HG03469 (cell line): ENCODE results near the gene FAM53A.
"Not testable (repeated sequence)": the region's sequence is repeated elsewhere in the genome, so short reads cannot be mapped to it uniquely, and the experiment has no call there.

Experiments used
- ATAC-seq: cut with Tn5 transposase; IDR thresholded peaks from one replicate; pipeline ENCODE4 v1.9.1; 2021; ENCODE audit warnings: mild to moderate bottlenecking, moderate library complexity, moderate number of reproducible peaks; ENCODE audit not compliant: unreplicated experiment

FAM53A gene

DNA sequence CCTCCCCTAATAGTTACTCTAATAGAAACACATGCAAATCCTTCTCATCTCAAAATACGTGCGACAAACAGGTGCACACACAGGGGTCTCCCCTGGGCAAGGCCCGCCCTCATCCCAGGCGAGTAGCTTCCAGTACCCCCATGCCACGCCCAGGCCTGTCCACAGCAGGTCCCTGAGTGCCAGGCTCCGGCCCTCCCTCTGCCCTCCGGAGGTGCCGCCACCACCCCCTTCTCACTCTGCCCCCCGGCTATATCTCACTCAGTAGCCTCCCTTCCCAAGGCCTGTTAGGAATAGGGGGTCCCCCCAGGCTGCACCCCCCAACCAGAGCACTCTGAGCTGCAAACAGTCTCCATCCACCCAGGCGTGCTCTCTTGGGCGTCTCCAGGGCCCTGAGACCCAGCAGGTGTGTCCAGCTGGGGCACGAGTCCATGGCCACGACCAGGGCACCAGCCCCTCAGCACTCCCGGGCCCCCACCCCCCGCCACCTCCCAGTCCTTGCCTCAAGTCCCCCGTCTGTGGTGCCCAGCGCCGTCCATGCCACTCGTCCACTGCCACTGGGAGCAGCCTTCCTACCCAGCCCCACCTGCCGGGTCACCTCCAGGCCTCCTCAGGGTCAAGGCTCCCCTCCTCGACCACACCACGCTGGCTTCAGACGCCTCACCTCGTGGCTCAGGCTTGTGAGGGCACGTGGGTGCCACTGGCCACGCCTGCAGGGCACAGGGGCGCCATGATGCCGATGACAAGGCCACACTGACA lies 41.7 kb downstream of the FAM53A start:
- no peak for ATAC-seq

DNA sequence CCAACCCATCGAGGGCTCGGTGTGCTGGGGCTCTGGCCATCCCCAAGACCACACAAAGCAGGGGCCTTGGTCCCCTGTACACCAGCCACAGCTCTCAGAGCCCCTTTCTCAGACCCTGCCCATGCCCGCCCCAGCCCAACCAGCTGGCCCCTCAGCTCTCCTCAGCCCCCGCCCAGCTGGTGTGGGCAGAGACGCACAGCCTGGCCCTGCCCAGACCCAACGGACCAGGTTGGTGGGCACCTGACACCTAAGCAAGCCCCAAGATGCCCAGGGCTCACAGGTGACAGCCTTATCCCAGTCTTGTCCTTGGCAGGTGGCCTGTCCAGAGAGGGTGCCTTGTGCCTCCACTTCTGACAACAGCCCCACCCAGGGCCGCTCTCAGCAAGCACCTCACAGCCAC lies 42.4 kb downstream of the FAM53A start:
- ATAC-seq, result no peak

DNA sequence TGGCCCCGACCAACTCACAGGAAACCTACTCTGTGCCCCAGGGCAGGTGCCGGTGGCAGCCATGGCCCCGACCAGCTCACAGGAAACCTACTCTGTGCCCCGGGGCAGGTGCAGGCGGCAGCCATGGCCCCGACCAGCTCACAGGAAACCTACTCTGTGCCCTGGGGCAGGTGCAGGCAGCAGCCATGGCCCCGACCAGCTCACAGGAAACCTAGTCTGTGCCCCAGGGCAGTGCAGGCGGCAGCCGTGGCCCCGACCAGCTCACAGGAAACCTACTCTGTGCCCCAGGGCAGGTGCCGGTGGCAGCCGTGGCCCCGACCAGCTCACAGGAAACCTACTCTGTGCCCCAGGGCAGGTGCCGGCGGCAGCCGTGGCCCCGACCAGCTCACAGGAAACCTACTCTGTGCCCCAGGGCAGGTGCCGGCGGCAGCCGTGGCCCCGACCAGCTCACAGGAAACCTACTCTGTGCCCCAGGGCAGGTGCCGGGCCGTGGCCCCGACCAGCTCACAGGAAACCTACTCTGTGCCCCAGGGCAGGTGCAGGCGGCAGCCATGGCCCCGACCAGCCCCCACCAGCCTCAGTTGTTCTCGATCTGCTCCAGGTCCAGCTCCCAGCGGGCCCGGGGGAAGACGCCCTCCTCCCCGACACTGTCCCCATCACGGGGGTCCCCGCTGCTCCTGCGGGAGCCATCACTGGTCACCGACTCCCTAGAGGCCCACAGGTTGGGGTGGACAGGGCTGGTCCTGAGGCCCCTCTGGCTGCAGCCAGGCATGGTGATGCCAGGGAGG lies 43.2 kb downstream of the FAM53A start:
- not testable (repeated sequence) for ATAC-seq

DNA sequence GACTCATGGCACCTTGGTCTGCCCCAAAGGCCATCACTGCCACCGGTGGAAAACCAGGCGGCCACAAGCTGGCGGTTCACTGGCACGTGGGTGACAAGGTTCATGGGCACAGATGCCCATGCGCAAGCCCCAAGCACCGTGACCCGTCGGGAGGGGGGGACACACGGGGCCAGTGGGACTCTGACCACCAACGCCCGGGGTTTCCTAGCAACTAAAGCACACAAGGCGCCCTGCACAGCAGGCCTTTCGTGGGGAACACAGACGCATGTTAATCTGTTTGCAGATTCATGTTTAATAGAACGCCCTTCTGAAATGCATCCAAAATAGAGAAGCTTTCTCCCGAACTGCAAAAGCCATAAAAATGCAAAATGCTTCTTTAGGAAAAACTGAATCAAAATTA lies 43.9 kb downstream of the FAM53A start:
- ATAC-seq, result no peak

DNA sequence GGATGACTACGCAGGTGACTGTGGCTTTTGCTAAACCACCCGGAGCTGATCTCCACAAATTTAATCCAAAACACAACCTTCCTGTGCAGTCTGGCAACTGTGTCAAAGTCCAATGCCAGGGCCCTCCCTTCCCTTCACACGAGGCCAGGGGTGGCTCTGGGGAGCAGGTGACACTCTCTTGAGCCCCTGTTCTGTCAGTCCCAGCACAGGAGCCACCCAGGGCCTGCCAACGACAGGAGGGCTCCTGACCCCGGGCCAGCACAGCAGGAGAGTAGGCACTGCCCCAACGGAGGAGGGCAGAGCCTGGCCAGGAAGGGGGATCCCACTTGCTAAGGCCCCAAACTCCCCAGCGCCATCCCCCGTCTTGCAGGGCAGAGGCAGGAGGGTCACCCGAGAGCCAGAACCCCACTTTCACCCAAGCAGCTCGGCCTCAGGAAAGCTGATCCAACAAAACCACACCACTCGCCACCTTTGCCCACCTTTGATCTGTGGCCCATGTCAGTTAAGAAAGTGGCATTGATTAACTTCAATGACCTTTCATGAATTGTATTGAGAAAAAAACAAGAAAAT lies 44.7 kb downstream of the FAM53A start:
- no peak for ATAC-seq

DNA sequence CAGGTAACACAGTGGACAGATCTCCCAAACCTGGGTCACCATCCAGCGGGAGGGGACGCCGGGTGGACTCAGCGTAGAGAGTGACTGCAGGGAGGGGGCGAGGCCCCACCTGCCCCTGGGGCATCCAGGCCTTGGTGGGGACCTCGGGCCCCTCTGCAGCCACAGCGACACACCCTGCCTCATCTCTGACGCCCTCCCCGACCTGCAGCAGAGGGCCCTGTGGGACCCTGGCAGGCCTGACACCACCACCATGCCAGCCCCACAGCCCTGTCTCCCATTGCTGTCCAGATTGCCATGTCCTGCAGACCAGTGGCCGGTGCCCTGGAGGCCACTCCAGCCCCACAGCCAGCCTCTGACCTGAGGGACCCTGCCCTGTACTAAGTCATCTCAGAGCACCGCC lies 45.2 kb downstream of the FAM53A start:
- ATAC-seq, result no peak

DNA sequence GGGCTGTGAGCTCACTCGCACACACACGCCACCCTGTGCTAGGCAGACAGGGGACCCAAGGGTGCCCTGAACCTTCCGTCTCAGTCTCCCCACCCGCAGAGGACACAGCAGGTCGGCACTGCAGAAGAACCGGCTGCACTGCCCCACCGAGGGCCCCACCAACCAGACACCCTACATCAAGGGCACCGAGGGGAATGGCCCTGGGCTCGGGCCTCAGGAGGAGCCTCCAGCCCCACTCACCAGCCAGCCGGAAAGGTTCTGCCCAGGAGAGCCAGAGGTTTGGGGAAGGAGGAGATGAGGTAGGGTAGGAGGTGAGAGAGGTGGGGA lies 45.9 kb downstream of the FAM53A start:
- ATAC-seq, result no peak

DNA sequence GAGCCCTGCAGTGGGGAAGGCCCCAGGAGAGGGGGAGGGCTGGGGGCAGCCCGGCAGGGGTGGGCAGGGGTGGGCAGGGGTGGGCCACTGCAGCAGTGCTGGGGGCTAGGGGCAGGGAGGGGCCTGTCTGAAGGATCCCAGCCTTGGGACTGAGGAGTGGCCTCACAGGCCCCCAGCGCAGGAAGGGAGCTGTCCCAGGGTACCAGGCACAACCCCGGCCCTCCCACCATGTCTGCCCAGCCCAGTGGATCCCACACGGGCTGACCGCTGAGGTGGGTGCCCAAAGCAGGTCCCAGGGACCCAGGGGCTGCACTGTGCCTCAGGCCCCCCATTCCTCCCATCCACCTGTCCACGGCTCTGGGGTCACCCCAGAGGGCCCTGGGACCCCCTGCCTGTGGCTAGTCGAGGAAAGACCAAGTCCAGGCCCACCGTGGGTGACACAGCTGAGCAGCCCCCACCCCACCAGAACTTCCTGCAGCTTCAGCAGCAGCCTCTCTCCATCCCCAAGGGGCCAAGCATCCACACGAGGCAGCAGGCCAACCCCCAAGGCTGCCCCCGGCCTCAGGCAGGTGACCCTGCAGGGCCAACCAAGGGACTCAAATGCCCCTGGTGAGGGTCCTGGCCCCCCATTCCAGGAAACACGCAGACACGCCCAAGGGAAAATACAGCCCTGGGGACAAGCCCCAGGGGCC lies 46.4 kb downstream of the FAM53A start:
- no peak for ATAC-seq

DNA sequence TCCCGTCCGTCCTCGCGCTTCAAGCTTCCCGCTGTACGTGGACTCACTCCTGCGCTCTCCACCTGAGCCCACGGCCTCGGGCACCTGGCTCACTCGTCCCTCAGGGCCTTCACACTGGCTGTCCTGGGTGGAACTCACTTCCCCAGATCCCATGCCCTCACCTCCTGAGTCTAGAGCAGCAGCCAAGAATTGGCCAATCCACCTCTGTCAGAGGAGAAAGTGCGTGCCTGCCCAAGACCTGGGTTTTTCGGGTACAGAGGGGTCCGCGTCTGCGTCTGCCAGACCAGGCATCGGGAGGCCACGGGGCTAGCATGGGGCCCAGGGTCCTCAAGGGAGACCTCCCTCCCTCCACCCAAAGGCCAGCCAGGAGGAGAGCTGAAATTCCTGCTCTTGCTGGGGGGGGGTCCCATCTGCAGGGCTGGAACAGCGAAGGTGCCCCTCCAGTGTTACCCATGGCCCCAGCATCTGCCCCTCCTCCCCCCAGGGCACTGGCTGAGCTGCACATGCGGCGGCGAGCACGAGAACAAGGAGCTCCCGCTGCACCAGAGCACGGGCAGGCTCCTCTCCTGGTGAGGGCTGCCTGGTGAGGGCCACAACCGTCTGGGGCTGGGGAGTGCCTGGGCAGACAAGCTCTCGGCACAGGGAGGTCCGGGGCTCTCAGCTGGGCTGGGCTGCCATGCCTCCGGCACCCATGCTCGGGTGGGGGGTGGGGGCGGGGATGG lies 47.5 kb downstream of the FAM53A start:
- ATAC-seq, result no peak

DNA sequence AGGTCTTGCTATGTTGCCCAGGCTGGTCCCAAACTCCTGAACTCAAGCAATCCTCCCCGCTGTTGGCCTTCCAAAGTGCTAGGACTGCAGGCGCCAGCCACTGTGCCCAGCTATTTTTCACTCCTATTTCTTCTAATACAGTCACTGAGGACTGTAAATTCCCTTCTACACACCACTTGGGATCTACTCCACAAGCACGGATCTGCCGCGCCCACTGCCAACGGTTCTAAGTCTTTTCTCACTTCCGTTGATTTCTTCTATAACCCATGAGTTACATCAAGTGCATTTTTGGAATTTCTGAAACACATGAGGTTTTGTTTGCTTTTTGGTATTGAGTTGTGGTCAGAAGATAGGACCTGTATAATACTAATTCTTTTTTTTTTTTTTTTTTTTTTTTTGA lies 48.6 kb downstream of the FAM53A start:
- no peak for ATAC-seq

DNA sequence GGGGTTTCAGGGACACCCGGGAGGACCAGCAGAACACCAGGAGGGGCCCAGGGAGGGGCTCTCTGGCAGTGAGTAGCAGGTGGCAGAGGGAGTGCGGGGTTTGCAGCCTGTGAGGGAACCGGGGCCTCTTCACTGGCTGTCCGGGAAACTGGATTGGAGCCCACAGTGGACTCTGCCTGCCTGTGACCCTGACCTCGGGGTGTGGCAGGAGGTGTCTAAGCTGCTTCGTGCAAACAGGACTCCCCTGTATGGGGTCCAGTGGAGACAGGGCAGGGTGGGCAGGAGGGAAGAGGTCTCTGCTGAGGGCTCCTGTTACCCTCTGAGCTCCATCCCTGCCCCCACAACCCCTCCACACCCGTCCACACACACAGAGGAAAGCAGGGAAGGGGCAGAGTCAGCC lies 50.1 kb downstream of the FAM53A start:
- no peak for ATAC-seq

DNA sequence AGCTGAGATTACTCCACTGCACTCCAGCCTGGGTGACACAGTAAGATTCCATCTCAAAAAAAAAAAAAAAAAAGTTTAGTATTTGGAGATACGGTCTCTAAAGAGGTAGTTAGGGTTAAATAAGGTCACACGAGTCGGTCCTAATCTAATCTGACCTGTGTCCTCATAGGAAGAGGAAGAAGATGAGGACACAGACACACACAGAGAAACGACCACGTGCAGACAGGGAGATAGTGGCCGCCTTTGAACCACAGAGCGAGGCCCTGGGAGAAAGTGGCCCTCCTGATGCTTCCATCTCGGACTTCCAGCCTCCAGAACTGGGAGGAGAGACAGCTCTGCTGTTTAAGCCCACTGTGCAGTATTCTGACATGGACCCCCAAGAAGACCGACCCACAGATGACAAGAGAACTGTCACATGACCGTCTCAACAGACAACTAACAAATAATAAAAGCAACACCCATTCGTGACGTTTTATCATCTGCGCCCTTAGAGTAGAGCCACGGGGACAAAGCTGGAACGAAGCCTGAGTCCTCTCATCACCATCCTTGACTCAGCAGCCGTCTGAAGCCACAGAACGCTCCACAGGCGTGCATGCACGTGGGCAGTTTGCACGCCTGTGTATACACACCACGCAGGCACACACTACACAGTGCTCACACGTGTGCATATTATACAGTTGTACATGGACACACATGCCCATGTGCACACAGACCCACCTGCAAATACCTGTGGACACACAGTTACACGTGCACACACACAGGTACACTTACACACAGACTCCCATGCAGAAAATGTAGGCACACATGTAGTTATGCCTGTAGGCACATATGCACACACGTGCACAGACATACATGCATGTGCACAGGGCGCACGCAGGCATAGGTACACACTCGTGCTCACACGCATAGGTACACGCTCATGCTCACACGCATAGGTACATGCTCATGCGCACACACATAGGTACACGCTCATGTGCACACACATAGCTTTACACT lies 51.7 kb downstream of the FAM53A start:
- ATAC-seq, result no peak

DNA sequence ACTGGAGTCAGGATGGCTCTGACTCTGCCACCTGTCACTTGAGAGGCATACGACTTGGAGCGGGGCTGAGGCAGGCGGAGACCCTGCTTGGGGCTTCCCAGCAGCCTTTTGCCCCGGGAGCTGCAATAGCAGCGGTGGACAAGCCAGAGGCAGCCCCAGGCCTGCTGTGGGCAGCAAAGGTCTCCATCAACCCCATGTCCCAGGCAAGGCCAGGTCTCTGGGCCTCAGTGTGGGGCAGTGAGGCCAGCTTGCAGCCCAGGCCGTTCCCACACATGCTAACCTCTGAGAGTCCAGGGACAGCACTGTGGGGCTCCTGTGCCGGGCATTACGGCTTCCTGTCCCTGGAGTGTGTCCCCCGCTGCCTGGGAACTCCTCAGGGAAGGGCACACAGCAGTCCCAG lies 53.0 kb downstream of the FAM53A start:
- no peak for ATAC-seq

DNA sequence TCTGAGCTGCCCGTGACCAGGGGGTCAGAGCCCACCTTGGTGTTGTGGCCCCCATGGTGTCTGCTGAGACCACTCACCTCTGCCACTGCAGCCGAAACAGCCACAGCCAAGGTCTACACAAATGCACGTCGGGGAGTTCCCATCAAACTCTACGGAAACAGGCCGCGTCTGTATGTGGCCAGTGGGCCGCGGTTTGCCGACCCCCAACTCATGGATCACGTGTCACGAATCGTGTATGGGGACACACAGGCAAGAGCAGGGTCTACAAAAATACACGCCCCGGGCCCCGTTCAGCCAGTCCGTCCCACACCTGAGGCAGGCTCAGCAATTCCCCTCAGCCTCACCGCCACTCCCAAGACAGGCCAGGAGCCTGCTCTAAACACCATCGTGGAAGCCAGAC lies 53.8 kb downstream of the FAM53A start:
- ATAC-seq, result no peak

DNA sequence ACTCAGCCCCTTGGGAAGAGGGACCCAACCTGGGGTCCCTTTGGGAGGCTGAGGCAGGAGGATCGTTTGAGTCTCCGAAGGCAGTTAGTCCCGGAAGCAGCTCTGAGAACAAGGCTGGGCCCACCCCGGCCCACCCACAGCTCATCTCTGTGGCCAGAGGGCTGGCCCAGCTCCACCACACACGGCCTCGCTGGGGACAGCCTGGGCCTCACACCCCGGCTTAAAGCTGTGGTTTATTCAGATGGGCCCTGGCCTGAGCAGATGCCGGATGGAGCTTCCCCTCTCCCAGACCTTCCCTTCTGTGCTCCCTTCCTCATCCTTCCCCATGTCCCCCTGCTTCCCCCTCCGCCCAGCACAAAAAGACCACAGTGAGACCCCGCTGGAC lies 54.4 kb downstream of the FAM53A start:
- no peak for ATAC-seq

DNA sequence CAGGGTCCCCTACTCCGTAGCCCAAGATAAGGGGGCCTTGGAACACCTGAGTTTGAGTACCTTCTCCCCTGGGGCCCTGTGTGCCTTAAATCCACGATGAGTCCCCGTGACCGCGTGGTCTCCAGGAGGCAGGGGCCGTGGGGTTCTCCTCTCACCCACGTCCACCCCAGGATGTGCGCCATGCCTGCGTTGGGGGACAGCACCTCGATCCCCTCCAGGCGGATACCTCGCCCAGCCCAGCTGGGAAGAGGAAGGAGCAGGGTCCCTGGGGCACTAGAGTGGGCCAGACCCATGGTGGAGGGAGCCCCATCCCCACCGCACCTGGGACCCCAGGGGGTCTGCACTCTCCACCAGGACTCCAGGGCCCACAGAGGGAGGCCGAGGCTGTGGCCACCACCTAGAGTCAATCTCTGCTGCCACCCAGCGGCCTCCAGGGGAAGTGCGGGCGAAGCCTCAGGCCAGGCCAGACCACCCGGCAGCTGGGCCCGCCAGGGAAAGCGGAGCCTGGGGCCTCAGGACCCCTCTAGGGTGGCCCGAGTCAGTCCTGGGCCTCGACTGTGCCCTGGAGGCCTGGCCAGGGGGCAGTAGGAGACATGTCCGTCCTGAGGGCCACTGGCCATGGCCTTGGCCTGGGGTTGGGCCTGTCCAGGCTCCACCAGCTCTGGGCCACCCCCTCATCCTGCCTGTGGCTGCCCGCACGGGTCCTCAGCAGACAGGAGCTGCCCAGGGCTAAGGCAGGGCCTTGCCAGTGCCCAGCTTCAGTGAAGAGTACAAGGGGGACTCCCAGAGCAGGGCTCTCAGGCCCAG lies 55.0 kb downstream of the FAM53A start:
- no peak for ATAC-seq

DNA sequence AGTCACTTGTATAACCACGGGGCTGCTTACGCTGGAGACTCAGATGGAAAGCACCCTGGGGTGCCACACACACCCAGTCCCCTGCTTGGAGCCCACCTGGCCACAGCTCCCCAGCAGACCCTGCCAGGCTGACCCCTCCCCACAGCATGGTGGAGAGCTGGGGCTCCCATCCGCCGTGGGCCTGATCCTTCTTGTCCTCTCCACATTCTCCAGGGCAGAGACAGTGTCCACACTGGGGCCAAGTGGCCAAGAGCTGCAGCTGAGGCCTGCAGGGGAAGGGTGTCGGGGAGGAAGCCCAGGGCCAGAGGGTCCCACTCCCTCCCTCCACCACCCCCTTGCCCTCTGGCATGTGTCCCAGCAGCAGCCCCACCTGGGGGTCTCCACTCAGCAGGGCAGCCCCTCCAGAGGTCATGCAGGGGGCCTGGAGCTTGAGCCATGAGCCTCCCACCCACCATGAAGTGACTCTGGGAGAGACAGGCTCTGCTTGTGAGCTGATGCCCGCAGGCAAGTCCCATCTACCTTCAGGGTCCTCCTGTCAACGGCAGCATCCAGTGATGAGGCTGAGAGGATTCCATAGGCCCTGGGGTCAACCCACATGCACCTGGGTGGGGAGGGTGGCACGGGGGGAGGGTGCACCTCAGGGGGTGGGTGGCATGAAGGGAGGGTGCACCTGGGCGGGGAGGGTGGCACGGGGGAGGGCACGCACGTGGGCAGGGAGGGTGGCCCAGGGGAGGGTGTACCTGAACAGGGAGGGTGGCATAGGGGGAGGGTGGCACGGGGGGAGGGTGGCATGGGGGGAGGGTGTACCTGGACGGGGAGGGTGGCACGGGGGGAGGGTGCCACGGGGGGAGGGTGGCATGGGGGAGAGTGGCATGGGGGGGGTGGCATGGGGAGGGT lies 56.4 kb downstream of the FAM53A start:
- no peak for ATAC-seq

DNA sequence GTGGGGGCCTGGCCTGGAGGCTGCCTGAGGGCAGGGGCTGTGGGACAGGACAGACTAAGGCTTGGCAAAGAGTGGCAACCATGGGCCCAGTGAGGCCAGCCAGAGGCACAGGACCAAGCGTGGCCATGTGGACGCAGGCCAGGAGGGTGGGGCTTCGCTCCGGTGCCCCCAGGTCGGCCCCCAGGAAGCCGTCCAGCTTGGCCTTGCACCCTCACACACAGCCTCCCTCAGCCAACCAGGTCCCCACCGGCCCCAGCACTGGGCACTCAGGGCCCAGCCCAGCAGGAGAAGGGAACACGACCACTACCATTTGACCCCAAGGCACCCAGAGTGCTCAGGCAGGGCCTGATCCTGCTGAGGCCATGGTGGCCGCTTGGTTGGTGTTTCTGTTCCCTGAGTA lies 57.2 kb downstream of the FAM53A start:
- ATAC-seq, result no peak
